Neural progenitor cell (in vitro differentiated cells): Measurements from ENCODE around the gene CAPZA1.

Source experiments
- CTCF ChIP-seq: fragments of 200-600 bp; sonication (generic); IDR thresholded peaks from 2 replicates; pipeline ENCODE4 v1.5.1; 2017; ENCODE audit warnings: antibody characterized with exemption, mild to moderate bottlenecking
- EZH2 ChIP-seq: fragments of 200-600 bp; sonication (generic); IDR thresholded peaks from 2 replicates; pipeline ENCODE4 v1.6.1; 2017; ENCODE audit warnings: antibody characterized with exemption, mild to moderate bottlenecking, moderate library complexity

DNA sequence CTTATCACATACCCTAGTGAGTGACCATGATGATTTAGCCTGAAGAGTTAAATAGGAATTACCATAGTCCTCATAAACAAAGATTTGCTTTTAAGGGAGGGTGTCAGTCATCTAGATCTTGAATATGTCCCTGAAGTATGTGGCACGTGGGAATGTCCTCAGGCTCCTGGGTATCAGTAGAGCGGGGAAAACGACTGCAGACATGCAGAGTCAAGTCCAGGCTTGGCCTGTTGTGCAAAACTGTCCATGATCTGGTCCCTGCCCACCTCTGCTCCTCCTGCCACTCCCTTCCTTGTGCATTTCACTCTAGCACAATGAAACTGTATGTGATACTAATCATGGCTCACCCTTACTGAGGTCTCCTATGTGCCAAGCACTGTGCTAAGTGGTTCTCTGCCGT lies 67.7 kb downstream of the CAPZA1 start:
- TF ChIP-seq CTCF, result no peak
- no peak for TF ChIP-seq EZH2
